ENCODE data around the gene SHC1. TPM values are rescaled to one million over a fixed set of nuclear protein-coding genes. Genes with fewer than 3 reads are reported as not detected.

The SHC1 gene
- total RNA-seq, 1 donor from 2014 or later: 69.0 TPM

DNA sequence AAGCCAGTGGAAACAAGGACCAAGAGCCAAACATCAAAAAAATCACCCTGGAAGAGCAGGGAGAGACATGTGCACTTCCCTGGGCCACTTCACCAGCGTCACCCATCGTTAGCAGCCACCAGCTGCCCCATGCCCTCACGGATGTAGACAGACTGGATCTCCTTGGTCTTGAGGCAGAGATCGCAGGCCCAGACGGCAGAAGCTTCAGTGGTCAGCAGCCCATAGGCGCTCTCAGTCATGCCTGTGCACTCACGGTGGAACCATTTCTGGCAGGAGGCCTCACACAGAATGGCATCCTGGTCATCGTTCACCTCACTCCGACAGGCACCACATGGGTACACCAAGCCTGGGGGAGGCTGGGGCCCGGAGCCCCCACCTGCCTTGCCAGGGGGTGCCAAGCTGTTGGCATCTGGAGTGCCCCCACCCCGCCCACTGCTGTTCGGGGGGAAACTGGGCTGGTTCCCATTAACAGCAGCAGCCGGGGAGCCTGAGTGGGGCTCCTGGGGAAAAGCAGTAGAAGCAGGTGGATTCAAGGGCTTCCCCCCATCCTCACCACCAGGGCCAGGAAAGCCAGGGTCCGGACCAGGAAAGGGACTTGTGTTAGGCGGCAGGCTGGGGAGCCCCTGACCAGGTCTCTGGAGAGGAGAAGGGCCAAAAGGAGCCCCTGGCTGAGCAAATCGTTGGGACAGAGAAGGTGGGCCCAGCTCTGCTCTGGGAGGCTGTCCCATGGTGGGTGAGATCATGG, 11.7 kb downstream of the SHC1 start:
- TF ChIP-seq EZH2phosphoT487 (IDR thresholded peaks at IDR 0.05) (no peak), EZH2 (IDR thresholded peaks at IDR 0.05) (no peak), CTCF (IDR thresholded peaks at IDR 0.05) (no peak)

GRCh38 chr1:154958036-154958435, 12.5 kb downstream of the SHC1 start:
- Histone ChIP-seq H3K4me2 (no peak overlapping the region), H4K20me1 (ENCODE audit: low read depth) (peaks cover 33% of the 10 kb centered on the region), H3K9ac (no peak overlapping the region), H3K79me2 (ENCODE audit: low read depth) (peaks cover 63% of the 10 kb centered on the region), H3K9me3 (ENCODE audit: low read depth) (no peaks in the 10 kb centered on the region), H3F3A (ENCODE audit: low read depth) (peaks cover 69% of the 10 kb centered on the region), H2AFZ (replicated peaks) (no peak overlapping the region), H3K27ac (peak overlapping the region; percentile 70), H3K4me1 (peaks cover 54% of the 10 kb centered on the region), H3K27me3 (no peaks in the 10 kb centered on the region), H3K4me3 (no peak overlapping the region), H3K36me3 (no peaks in the 10 kb centered on the region)
- no peak for DNase-seq (ENCODE audit: low spot score)
- TF ChIP-seq EZH2phosphoT487 (IDR thresholded peaks at IDR 0.05): no peak
- no peak for TF ChIP-seq EZH2 (IDR thresholded peaks at IDR 0.05)
- no peak for TF ChIP-seq CTCF (IDR thresholded peaks at IDR 0.05)
- H3K4me1 Mint-ChIP-seq: peaks cover 71% of the 10 kb centered on the region
- H3K9me3 Mint-ChIP-seq: no peaks in the 10 kb centered on the region
- peaks cover 7% of the 10 kb centered on the region for H3K36me3 Mint-ChIP-seq
- no peak overlapping the region for H3K4me3 Mint-ChIP-seq
- H3K27me3 Mint-ChIP-seq (ENCODE audit: insufficient read depth, low read depth): peaks cover 13% of the 10 kb centered on the region
- H3K27ac Mint-ChIP-seq: peak overlapping the region; percentile 100

More for the DNA sequence above, 11.7 kb downstream of the SHC1 start:
- H3K4me3 Mint-ChIP-seq: peak overlapping the region; percentile 69
- Histone ChIP-seq H3K27me3 (no peaks in the 10 kb centered on the region), H3K9me3 (ENCODE audit: low read depth) (no peaks in the 10 kb centered on the region), H3K27ac (no peak overlapping the region), H3F3A (ENCODE audit: low read depth) (peaks cover 73% of the 10 kb centered on the region), H3K79me2 (ENCODE audit: low read depth) (peaks cover 61% of the 10 kb centered on the region), H2AFZ (replicated peaks) (no peak overlapping the region), H3K4me3 (no peak overlapping the region), H4K20me1 (ENCODE audit: low read depth) (peaks cover 25% of the 10 kb centered on the region), H3K4me1 (peaks cover 53% of the 10 kb centered on the region), H3K36me3 (no peaks in the 10 kb centered on the region), H3K4me2 (no peak overlapping the region), H3K9ac (no peak overlapping the region)
- no peaks in the 10 kb centered on the region for H3K9me3 Mint-ChIP-seq
- no peak for DNase-seq (ENCODE audit: low spot score)
- H3K27ac Mint-ChIP-seq: no peak overlapping the region
- peaks cover 15% of the 10 kb centered on the region for H3K27me3 Mint-ChIP-seq (ENCODE audit: insufficient read depth, low read depth)
- peaks cover 8% of the 10 kb centered on the region for H3K36me3 Mint-ChIP-seq
- H3K4me1 Mint-ChIP-seq: peaks cover 71% of the 10 kb centered on the region

DNA sequence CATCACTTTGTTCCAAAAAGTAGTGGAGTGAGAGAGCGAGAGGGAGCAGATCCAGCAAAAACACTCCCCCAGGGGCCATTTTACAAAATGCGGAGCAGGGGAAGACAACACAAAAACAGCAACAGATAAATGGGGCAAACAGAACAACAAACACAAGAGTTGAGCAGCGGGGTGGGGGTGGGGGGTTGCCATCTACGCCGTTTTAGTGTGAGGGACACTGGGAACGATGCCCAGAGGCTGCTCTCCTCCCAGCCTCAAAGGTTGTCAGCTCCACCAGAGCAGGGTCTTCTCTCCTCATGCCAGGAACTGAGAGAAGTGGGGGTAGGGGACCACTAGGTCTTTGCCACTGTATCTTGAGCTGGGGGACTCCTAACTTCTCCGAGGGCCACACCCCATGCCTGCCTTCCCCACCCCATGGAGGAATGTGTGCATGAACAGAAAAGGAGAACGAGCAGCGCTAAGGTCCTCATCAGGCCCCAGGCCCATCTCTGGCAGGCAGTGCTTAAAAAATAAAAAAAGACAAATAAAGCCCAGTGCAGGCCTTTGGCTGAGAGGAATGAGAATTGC, 13.4 kb downstream of the SHC1 start:
- H3K79me2 ChIP-seq (ENCODE audit: low read depth): peaks cover 63% of the 10 kb centered on the region
- H3K36me3 ChIP-seq: no peaks in the 10 kb centered on the region
- H3K4me1 ChIP-seq: peaks cover 46% of the 10 kb centered on the region
- no peak overlapping the region for H3K9ac ChIP-seq
- peaks cover 61% of the 10 kb centered on the region for H3F3A ChIP-seq (ENCODE audit: low read depth)
- H3K4me2 ChIP-seq: peak overlapping the region; percentile 85
- H3K4me3 ChIP-seq: peak overlapping the region; percentile 66
- Mint-ChIP-seq H3K27ac (peak overlapping the region; percentile 100), H3K36me3 (peaks cover 9% of the 10 kb centered on the region), H3K9me3 (no peaks in the 10 kb centered on the region), H3K4me1 (peaks cover 73% of the 10 kb centered on the region), H3K27me3 (ENCODE audit: insufficient read depth, low read depth) (peaks cover 14% of the 10 kb centered on the region), H3K4me3 (peak overlapping the region; percentile 94)
- no peaks in the 10 kb centered on the region for H3K9me3 ChIP-seq (ENCODE audit: low read depth)
- H4K20me1 ChIP-seq (ENCODE audit: low read depth): peaks cover 42% of the 10 kb centered on the region
- H2AFZ ChIP-seq (replicated peaks): no peak overlapping the region
- TF ChIP-seq CTCF (IDR thresholded peaks at IDR 0.05): no peak
- no peak for TF ChIP-seq EZH2phosphoT487 (IDR thresholded peaks at IDR 0.05)
- no peak for TF ChIP-seq EZH2 (IDR thresholded peaks at IDR 0.05)
- no peaks in the 10 kb centered on the region for H3K27me3 ChIP-seq
- peak overlapping the region; percentile 70 for H3K27ac ChIP-seq
- DNase-seq (ENCODE audit: low spot score): no peak

All from neural progenitor cell (in vitro differentiated cells).